ENCODE results near the gene PIP4K2A. TPM values are rescaled to one million over a fixed set of nuclear protein-coding genes. Genes with fewer than 3 reads are reported as not detected.

The PIP4K2A gene
- total and polyA plus RNA-seq, 2 donors (not counting 3 experiments of a cell fraction or from before 2014, with no cell fraction given) = 11.8 to 32.6 TPM

DNA sequence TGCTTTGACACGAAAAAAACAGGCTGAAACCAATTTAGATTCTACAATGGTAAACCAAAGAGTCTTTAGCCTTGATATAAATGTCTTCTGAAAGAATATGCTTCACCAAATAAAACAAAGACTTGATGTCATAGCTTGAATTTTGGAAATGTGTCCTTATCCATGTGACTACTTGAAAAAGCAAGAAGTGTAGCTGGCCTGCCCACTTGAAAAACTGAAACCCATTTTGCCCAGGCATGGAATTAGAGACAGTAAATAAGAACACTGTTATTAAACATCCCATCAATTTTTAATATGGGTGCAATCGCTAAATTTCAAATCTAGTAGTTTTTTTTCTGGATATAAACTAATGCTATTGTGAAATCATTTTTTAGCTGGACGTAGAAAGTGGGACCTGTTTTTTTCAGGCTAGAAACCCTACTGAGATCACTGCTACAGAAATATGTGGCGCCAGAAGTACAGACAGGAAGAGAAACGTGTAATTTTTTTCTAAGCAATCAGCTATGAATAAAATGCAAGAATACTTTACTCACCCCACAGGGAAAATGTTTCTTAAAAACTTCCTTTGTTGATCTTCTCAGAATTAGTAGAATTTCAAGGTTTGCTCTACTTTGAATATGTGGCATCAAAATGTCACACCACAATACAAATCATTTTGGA, 56.7 kb downstream of the PIP4K2A start:
- no peak overlapping the region for H2AFZ ChIP-seq (ENCODE audit: low read depth, low read length)
- intact Hi-C loops (cut with micrococcal nuclease) (no loop called here), dilution Hi-C loops (cut with MboI; ENCODE audit: extremely low pct_ligation_motif_present, low sequenced_read_pairs) (no loop called here)
- H3K79me2 ChIP-seq (ENCODE audit: control insufficient read depth, insufficient read depth, low read length) = peaks cover 4% of the 10 kb centered on the region
- CTCF ChIA-PET = interaction anchor here (1.0 kb wide), 2 partner anchors 10 to 36 kb away, joined by 3 read pairs; no protein-coding TSS in a partner anchor
- H3K4me2 ChIP-seq (ENCODE audit: insufficient read depth, low read length) = no peak overlapping the region
- no peaks in the 10 kb centered on the region for H3K36me3 ChIP-seq (ENCODE audit: control insufficient read depth in 2 of 2, extremely low read depth in 1 of 2, insufficient read depth in 2 of 2, low read length in 2 of 2)
- no peak overlapping the region for H3K27ac ChIP-seq (ENCODE audit: insufficient read depth, low read depth, low read length)
- H3K9me3 ChIP-seq (replicated peaks; ENCODE audit: control insufficient read depth, insufficient read depth, low read length) = no peaks in the 10 kb centered on the region
- H4K20me1 ChIP-seq (replicated peaks; ENCODE audit: control insufficient read depth, extremely low read depth, insufficient read depth, low read length) = no peaks in the 10 kb centered on the region
- BruUV-seq (replicated peaks) = no TSS peak
- H3K4me1 ChIP-seq (ENCODE audit: control insufficient read depth, extremely low read depth, insufficient read depth, low read length) = no peaks in the 10 kb centered on the region
- POLR2A ChIA-PET = no interaction called here
- TF ChIP-seq, protein P1, sequence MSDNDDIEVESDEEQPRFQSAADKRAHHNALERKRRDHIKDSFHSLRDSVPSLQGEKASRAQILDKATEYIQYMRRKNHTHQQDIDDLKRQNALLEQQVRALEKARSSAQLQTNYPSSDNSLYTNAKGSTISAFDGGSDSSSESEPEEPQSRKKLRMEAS (IDR thresholded peaks at IDR 0.05; ENCODE audit: insufficient read depth, insufficient read length) = no peak
- no peak for TF ChIP-seq POLR2AphosphoS5 (IDR thresholded peaks at IDR 0.05; ENCODE audit: insufficient read depth, low read depth, low read length)
- no peak overlapping the region for H3K9ac ChIP-seq (replicated peaks; ENCODE audit: extremely low read depth, insufficient read depth, low read length)
- no peaks in the 10 kb centered on the region for H3K9me1 ChIP-seq (replicated peaks; ENCODE audit: control insufficient read depth, extremely low read depth, insufficient read depth, low read length)
- FAIRE-seq (no peak), DNase-seq (ENCODE audit: low read depth, low spot score) (no peak)
- H3K27me3 ChIP-seq (ENCODE audit: control insufficient read depth in 2 of 2, insufficient read depth in 2 of 2, low read length in 2 of 2) = no peaks in the 10 kb centered on the region
- no peak overlapping the region for H3K4me3 ChIP-seq (replicated peaks in 1 of 3; ENCODE audit: insufficient read depth in 1 of 3, low read depth in 1 of 3, low read length in 3 of 3)

DNA sequence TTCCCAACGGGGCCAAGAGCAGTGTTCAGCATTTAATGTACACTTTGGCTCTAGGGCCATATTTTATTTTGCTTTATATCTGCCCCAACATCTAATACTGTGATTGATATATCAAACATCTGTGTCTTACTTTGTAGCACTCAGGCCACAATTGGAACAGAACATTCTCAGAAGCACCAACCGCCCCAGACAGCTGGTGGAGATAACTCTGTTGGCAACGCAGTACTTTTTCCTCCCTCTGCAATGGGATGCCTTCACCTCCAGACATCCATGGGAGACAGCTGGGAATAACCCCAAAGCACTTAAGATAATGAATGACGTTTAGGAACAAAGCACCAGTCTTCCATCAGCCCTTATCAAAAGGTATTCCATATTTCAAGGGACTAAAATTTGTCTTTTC, 57.4 kb downstream of the PIP4K2A start:
- no peaks in the 10 kb centered on the region for H3K9me1 ChIP-seq (replicated peaks; ENCODE audit: control insufficient read depth, extremely low read depth, insufficient read depth, low read length)
- no TSS peak for BruUV-seq (replicated peaks)
- CTCF ChIA-PET = interaction anchor here (1.0 kb wide), 2 partner anchors 9 to 36 kb away, joined by 3 read pairs; no protein-coding TSS in a partner anchor
- no peak overlapping the region for H3K9ac ChIP-seq (replicated peaks; ENCODE audit: extremely low read depth, insufficient read depth, low read length)
- no peaks in the 10 kb centered on the region for H3K36me3 ChIP-seq (ENCODE audit: control insufficient read depth in 2 of 2, extremely low read depth in 1 of 2, insufficient read depth in 2 of 2, low read length in 2 of 2)
- FAIRE-seq (no peak), DNase-seq (ENCODE audit: low read depth, low spot score) (no peak)
- peaks cover 4% of the 10 kb centered on the region for H3K79me2 ChIP-seq (ENCODE audit: control insufficient read depth, insufficient read depth, low read length)
- no peaks in the 10 kb centered on the region for H3K27me3 ChIP-seq (ENCODE audit: control insufficient read depth in 2 of 2, insufficient read depth in 2 of 2, low read length in 2 of 2)
- H3K4me1 ChIP-seq (ENCODE audit: control insufficient read depth, extremely low read depth, insufficient read depth, low read length) = no peaks in the 10 kb centered on the region
- no peak overlapping the region for H3K27ac ChIP-seq (ENCODE audit: insufficient read depth, low read depth, low read length)
- dilution Hi-C loops (cut with MboI; ENCODE audit: extremely low pct_ligation_motif_present, low sequenced_read_pairs) (no loop called here), intact Hi-C loops (cut with micrococcal nuclease) (no loop called here)
- no peak overlapping the region for H3K4me2 ChIP-seq (ENCODE audit: insufficient read depth, low read length)
- TF ChIP-seq, protein P2, sequence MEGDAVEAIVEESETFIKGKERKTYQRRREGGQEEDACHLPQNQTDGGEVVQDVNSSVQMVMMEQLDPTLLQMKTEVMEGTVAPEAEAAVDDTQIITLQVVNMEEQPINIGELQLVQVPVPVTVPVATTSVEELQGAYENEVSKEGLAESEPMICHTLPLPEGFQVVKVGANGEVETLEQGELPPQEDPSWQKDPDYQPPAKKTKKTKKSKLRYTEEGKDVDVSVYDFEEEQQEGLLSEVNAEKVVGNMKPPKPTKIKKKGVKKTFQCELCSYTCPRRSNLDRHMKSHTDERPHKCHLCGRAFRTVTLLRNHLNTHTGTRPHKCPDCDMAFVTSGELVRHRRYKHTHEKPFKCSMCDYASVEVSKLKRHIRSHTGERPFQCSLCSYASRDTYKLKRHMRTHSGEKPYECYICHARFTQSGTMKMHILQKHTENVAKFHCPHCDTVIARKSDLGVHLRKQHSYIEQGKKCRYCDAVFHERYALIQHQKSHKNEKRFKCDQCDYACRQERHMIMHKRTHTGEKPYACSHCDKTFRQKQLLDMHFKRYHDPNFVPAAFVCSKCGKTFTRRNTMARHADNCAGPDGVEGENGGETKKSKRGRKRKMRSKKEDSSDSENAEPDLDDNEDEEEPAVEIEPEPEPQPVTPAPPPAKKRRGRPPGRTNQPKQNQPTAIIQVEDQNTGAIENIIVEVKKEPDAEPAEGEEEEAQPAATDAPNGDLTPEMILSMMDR (IDR thresholded peaks at IDR 0.05; ENCODE audit: extremely low read depth in 1 of 2, insufficient read depth in 1 of 2, low read depth in 1 of 2, low read length in 2 of 2) = no peak
- TF ChIP-seq FOS (IDR thresholded peaks at IDR 0.05; ENCODE audit: borderline replicate concordance, insufficient read depth, low read length) = no peak
- TF ChIP-seq POLR2AphosphoS5 (IDR thresholded peaks at IDR 0.05; ENCODE audit: insufficient read depth, low read depth, low read length) = no peak
- TF ChIP-seq MYC (IDR thresholded peaks at IDR 0.05; ENCODE audit: low read depth, low read length) = no peak
- TF ChIP-seq EZH2 (IDR thresholded peaks at IDR 0.05; ENCODE audit: borderline replicate concordance, low read depth, low read length, severe bottlenecking) = no peak
- TF ChIP-seq POLR2A (IDR thresholded peaks at IDR 0.05; ENCODE audit: low read depth, low read length) = no peak
- no peak for TF ChIP-seq JUN (IDR thresholded peaks at IDR 0.05; ENCODE audit: borderline replicate concordance, insufficient read depth, insufficient read length, low read depth)
- TF ChIP-seq GATA2 (IDR thresholded peaks at IDR 0.05; ENCODE audit: insufficient read depth, insufficient read length, low read depth, low read length) = no peak
- TF ChIP-seq, protein P1 (IDR thresholded peaks at IDR 0.05; ENCODE audit: insufficient read depth, insufficient read length) = no peak
- no peak overlapping the region for H3K4me3 ChIP-seq (replicated peaks in 1 of 3; ENCODE audit: insufficient read depth in 1 of 3, low read depth in 1 of 3, low read length in 3 of 3)
- no peak overlapping the region for H2AFZ ChIP-seq (ENCODE audit: low read depth, low read length)
- POLR2A ChIA-PET = no interaction called here
- H3K9me3 ChIP-seq (replicated peaks; ENCODE audit: control insufficient read depth, insufficient read depth, low read length) = no peaks in the 10 kb centered on the region
- H4K20me1 ChIP-seq (replicated peaks; ENCODE audit: control insufficient read depth, extremely low read depth, insufficient read depth, low read length) = no peaks in the 10 kb centered on the region
